DMS 273 treated with DMSO at 0.1 percent for 48 hours (cell line): ENCODE results near the gene KCNMB3.

Experiments used
- DNase-seq: peaks from one replicate; lab custom pipeline; 2025; lab: John Stamatoyannopoulos, UW

Gene KCNMB3

GRCh38 chr3:179196098-179196497 lies 54.8 kb downstream of the KCNMB3 start:
- DNase-seq = no peak

- DNase-seq = no peak
These were observed 56.0 kb downstream of the KCNMB3 start for GRCh38 chr3:179194931-179195330.
